HG02610 (cell line): ENCODE data around the gene LCE3A.
"Not testable (repeated sequence)": the region's sequence is repeated elsewhere in the genome, so short reads cannot be mapped to it uniquely, and the experiment has no call there.

ENCODE experiments used
- ATAC-seq: cut with Tn5 transposase; IDR thresholded peaks from one replicate; pipeline ENCODE4 v1.9.1; 2021; ENCODE audit warnings: mild to moderate bottlenecking, moderate library complexity; ENCODE audit not compliant: unreplicated experiment

Gene LCE3A

GRCh38 chr1:152622803-152623202 lies at the start of gene LCE3A:
TSS of gene LCE3A (minus strand) at chr1:152623103. CDS start at chr1:152623103, 0 bp downstream.
- ATAC-seq: no peak

GRCh38 chr1:152667648-152668047 lies 44.7 kb upstream of the LCE3A start:
- ATAC-seq: no peak

GRCh38 chr1:152666171-152666570 lies 43.3 kb upstream of the LCE3A start:
- ATAC-seq: not testable (repeated sequence)

GRCh38 chr1:152663098-152663497 lies 40.2 kb upstream of the LCE3A start, which contains the start of gene LCE2D:
TSS of gene LCE2D (plus strand) at chr1:152663380. CDS start at chr1:152664106, 726 bp downstream.
- no peak for ATAC-seq

GRCh38 chr1:152658649-152659048 lies 35.7 kb upstream of the LCE3A start:
- no peak for ATAC-seq

DNA sequence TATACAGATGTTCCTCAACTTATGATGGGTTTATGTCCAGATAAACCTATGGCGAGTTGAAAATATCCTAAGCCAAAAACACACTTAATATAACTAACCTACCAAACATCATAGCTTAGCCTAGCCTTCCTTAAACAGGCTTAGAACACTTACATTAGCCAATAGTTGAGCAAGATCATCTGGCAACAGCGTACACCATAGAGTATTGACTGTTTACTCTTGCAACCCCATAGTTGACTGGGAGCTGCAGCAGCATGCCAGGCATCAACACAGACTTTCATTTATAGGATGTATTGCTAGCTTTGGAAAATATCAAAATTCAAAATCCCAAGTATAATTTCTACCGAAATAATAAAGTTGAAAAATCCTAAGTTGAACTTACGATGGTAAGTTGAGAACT lies 34.8 kb upstream of the LCE3A start:
- no peak for ATAC-seq

DNA sequence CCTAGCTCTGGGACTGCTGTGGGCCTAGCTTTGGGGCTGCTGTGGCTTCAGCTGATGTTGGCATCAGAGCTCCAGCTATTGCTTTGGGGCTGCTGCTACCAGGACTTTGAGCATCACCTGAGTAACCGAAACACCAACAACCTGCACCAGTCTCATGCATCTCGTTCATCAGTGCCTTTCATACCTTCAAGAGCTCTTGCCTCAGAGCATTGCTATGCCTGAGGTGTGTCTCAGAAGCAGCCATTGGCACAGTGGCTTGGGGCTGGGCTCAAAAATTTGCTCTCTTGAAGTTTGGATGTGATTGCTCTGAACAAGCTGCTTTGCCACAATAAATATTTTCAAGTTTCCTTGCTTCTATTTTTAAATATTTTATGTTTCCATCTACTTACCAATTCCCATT lies 33.6 kb upstream of the LCE3A start:
- ATAC-seq: no peak

- peak; percentile 41 for ATAC-seq
Observed at GRCh38 chr1:152654110-152654509, 31.2 kb upstream of the LCE3A start.

DNA sequence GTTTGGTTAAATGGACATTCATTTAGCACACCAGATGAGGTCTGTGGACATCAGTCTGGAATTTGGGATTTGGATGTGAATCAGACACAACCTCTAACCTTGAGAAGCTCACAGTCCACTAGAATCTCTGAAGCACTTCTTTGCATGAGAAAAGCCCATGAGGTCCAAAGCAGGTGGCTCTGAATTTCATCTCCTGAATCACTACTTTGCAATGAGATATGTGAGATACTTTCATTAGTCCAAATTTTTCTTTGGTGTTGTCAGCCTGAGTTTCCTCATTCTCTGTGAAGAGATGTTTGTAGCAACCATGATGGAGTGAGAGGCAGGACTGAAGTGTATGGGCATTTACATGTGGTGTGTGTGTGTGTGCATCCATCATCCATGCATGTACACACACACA lies 23.8 kb upstream of the LCE3A start:
- no peak for ATAC-seq

- no peak for ATAC-seq
Observed at GRCh38 chr1:152645146-152645545, 22.2 kb upstream of the LCE3A start.

DNA sequence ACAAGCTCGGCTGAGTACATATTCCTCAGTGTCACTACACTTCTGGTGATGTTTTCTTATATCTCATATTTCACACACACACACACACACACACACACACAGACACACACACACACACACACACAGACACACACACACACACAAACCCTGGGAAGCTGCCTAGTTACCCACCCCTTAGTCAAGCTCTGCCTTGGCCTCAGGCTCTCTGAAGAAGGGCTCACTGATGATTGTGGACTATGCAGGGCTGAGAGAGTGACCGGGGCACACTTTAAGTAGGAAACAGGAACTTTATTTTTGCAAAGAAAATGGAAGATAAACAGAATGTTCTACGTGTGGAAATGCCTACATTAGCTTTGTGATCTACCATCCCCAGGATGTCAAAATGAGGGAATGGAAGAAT lies 21.0 kb upstream of the LCE3A start:
- no peak for ATAC-seq

DNA sequence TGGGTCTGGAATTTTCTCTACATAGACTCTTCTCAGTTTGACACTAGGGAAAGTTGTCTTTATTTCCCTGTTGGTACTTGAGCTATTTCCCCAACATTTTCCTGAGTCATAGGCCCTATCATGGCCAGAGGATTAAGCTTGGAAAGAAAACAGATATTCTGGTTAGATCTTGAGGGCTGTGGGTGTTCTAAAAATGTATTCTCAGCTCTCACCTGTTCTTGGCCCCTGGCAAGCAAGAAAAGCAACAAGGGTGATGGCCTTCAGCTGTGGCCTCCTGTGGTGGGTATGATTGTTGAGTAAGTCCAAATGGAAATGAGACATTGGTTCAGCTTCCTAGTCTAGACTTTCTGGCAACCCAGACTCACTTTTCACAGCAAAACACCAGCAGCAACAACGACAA lies 17.4 kb upstream of the LCE3A start:
- no peak for ATAC-seq

- no peak for ATAC-seq
Observed at GRCh38 chr1:152630596-152630995, 7.7 kb upstream of the LCE3A start.

- no peak for ATAC-seq
Observed at GRCh38 chr1:152626744-152627143, 3.8 kb upstream of the LCE3A start.

- ATAC-seq: no peak
Observed at GRCh38 chr1:152623203-152623844, 421 bp upstream of the LCE3A start.

DNA sequence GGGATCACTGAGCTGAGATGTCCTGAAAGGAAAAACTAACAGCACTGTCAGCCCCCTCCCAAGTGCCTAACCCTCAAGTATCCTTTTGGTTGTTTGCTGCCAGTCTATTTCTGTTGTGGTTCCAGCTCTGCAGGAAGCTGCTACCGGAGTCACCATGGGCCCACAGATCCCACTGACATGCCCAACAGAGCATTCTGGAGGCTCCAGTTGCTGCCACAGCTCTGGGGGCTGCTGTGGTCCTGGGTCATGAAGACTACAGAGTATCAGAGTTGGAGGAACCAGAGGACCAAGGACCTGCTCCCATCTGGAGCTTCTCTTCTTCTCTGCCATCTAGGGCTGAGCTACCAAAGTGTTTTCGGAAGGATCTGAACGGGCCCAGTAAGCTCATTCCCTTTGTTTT lies 910 bp downstream of the LCE3A start:
- ATAC-seq: no peak

DNA sequence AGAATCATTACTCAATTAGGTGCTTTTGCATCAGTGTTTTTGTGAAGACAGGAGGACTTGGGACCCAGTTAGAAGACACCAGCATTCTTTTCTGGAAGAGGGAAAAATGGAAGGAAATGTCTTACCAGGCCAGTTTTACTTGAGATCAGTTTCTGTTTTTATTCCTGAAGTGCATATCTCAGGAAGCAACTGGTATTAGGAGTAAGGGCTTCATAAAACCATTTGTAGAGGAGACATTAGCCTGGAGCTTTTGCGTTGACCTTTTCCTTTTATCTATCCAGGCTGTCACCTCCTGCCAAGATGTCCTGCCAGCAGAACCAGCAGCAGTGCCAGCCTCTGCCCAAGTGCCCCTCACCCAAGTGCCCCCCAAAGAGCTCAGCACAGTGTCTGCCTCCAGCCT lies 9.4 kb downstream of the LCE3A start, which contains the start of gene LCE3B:
Gene LCE3B (plus strand): TSS at position 301 of the 400 bp plus-strand sequence. CDS start 0 bp downstream, at position 301.
- no peak for ATAC-seq

DNA sequence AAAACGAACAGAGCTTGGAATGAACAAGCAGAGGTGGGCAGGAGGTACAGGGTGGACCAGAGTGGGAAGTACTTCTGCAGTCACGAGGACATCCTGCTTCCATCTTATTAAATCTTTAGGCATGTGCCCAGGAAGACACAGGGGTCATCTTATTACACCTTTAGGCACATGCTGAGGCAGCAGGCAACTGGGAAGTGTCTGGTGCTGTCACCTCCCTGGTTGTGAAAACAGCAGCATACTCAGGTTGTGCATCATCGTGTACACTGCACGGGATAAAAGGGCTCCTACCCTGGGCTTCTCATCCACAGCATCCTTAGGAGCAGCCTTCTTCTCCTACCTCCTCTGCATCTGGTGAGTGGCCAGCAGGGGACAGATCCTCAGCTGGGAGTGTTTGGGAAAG lies 23.0 kb downstream of the LCE3A start, which contains the start of gene LCE3C:
Gene LCE3C (plus strand): TSS at position 301 of the 400 bp plus-strand sequence. CDS start 498 bp downstream, outside the sequence.
- ATAC-seq: no peak

DNA sequence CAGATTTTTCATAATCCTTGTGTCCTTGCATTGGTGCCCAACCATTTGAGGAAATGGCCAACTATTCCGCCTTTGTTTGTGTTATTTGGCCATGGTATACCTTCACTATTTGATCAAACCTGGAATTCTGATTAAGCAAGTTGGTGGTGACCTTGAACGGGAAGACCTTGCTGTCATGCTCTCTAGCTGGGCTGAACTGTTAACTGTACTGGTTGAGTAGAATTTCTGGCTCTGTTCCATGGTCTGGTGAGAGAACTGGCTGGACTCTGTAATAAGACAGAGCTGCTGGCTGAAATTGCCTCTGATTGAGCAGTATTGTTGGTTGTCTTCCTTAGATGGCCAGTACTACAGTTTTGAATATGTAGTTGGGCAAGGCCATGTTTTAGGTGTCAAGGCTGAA lies 25.9 kb downstream of the LCE3A start:
- ATAC-seq: no peak

GRCh38 chr1:152585586-152585985 lies 37.3 kb downstream of the LCE3A start:
- ATAC-seq: no peak

- ATAC-seq: no peak
Observed at GRCh38 chr1:152582647-152583046, 40.3 kb downstream of the LCE3A start.

DNA sequence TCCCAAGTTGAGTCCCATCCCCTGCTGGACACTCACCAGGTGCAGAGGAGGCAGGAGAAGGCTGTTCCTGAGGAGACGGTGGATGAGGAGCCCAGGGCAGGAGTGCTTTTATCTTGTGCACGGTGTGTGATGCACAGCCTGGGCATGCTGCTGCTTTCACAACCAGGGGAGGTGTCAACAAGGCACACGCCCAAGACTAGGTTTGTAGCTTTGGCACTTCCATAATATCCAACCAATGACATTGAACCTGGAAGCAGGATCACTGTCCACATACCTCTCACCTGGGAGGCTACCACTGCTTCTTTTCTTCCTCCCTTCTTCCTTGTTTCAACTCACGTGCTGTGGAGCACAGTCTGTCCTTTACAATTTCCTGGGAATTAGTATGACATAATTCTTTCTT lies 42.5 kb downstream of the LCE3A start, which contains the start of gene LCE3D:
Gene LCE3D (minus strand): TSS at position 84 of the 400 bp plus-strand sequence. CDS start 580 bp downstream, outside the sequence.
- ATAC-seq: no peak

- not testable (repeated sequence) for ATAC-seq
Observed at GRCh38 chr1:152579526-152579925, 43.4 kb downstream of the LCE3A start.
